ENCODE measurements around the gene ERBIN. TPM values are rescaled to one million over a fixed set of nuclear protein-coding genes. Genes with fewer than 3 reads are reported as not detected.

The ERBIN gene
- total and polyA plus RNA-seq, 9 of the 15 experiments (the other 6 are each of a cell fraction or from before 2014, with no cell fraction given) = 11.9 to 72.8 (median 41.7) TPM

DNA sequence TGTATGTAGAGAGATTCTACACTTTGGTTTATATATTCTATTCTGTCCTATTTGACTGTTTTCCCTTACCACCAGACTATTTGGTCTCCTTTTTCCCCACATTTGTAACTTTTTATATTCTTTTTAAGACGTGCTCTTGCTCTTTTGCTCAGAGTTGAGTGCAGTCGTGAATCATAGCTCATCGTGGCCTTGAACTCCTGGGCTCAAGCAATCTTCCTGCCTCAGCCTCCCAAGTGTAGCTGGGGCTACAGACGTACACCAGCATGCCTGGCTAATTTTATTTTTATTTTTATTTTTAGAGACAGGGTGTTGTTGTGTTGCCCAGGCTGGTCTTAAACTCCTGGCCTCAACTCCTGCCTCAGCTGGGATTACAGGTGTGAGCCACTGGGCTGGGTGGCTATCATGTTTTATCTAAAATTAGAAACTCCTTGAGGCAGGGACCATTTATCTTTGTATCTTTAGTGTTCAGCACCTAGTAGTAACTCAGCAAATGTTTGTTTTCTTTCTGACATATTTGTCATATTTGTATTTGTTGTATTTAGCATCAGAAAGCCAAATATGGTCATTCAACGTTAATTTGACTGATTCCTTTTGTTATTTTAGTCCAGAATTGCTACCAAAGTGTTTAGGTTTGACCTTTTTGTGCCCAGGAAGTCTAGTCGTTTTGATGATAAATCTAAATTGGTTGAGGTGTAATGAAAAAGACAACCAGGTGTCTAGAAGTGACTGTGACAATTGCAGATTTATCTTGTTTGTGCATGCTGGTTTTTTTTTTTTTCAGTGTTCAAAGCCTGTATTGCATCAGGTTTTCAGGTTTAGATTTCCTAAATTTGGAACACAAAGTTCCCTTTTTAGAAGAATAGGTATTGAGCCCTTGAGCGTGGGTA is 44.3 kb downstream of the ERBIN start (continued):
- TF ChIP-seq JUN (IDR thresholded peaks at IDR 0.05; ENCODE audit: borderline replicate concordance, low read depth, low read length) = no peak
- TF ChIP-seq JUN (CRISPR knock-in tag; IDR thresholded peaks at IDR 0.05; ENCODE audit: borderline replicate concordance) = no peak
- TF ChIP-seq, protein P1, sequence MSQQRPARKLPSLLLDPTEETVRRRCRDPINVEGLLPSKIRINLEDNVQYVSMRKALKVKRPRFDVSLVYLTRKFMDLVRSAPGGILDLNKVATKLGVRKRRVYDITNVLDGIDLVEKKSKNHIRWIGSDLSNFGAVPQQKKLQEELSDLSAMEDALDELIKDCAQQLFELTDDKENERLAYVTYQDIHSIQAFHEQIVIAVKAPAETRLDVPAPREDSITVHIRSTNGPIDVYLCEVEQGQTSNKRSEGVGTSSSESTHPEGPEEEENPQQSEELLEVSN (IDR thresholded peaks at IDR 0.05; ENCODE audit: borderline replicate concordance in 1 of 2, extremely low read depth in 1 of 2, insufficient read depth in 1 of 2, insufficient read length in 1 of 2, low read depth in 1 of 2, low read length in 1 of 2, poor library complexity in 1 of 2, severe bottlenecking in 1 of 2) = no peak
- no peak for TF ChIP-seq MEF2D (tag; conservative IDR thresholded peaks at IDR 0.05; ENCODE audit: low read depth)
- TF ChIP-seq ZNF445 (CRISPR knock-in tag; IDR thresholded peaks at IDR 0.05; ENCODE audit: low read depth) = no peak
- TF ChIP-seq TCFL5 (CRISPR knock-in tag; conservative IDR thresholded peaks at IDR 0.05) = no peak
- TF ChIP-seq, protein P2, sequence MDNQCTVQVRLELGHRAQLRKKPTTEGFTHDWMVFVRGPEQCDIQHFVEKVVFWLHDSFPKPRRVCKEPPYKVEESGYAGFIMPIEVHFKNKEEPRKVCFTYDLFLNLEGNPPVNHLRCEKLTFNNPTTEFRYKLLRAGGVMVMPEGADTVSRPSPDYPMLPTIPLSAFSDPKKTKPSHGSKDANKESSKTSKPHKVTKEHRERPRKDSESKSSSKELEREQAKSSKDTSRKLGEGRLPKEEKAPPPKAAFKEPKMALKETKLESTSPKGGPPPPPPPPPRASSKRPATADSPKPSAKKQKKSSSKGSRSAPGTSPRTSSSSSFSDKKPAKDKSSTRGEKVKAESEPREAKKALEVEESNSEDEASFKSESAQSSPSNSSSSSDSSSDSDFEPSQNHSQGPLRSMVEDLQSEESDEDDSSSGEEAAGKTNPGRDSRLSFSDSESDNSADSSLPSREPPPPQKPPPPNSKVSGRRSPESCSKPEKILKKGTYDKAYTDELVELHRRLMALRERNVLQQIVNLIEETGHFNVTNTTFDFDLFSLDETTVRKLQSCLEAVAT (IDR thresholded peaks at IDR 0.05) = no peak
- TF ChIP-seq ZNF584 (CRISPR knock-in tag; IDR thresholded peaks at IDR 0.05; ENCODE audit: low read depth) = no peak
- peak; percentile 24; the same call in 1 of the 2 replicates for TF ChIP-seq ARID1B (IDR thresholded peaks at IDR 0.05)
- no peak for TF ChIP-seq ETV1 (tag; conservative IDR thresholded peaks at IDR 0.05; ENCODE audit: low read depth)
- no peak for TF ChIP-seq PPARD (CRISPR knock-in tag; IDR thresholded peaks at IDR 0.05)
- TF ChIP-seq MEIS2 (IDR thresholded peaks at IDR 0.05; ENCODE audit: partially characterized antibody) = peak; percentile 28
- TF ChIP-seq PRPF4 (IDR thresholded peaks at IDR 0.05; ENCODE audit: insufficient read depth, low read depth, low read length, poor library complexity, severe bottlenecking) = no peak
- TF ChIP-seq ZNF316 (IDR thresholded peaks at IDR 0.05) = no peak
- no peak for TF ChIP-seq TEAD4 (IDR thresholded peaks at IDR 0.05; ENCODE audit: low read length)
- no peak for TF ChIP-seq TEAD4 (CRISPR knock-in tag; IDR thresholded peaks at IDR 0.05; ENCODE audit: borderline replicate concordance)
- TF ChIP-seq, protein P3, sequence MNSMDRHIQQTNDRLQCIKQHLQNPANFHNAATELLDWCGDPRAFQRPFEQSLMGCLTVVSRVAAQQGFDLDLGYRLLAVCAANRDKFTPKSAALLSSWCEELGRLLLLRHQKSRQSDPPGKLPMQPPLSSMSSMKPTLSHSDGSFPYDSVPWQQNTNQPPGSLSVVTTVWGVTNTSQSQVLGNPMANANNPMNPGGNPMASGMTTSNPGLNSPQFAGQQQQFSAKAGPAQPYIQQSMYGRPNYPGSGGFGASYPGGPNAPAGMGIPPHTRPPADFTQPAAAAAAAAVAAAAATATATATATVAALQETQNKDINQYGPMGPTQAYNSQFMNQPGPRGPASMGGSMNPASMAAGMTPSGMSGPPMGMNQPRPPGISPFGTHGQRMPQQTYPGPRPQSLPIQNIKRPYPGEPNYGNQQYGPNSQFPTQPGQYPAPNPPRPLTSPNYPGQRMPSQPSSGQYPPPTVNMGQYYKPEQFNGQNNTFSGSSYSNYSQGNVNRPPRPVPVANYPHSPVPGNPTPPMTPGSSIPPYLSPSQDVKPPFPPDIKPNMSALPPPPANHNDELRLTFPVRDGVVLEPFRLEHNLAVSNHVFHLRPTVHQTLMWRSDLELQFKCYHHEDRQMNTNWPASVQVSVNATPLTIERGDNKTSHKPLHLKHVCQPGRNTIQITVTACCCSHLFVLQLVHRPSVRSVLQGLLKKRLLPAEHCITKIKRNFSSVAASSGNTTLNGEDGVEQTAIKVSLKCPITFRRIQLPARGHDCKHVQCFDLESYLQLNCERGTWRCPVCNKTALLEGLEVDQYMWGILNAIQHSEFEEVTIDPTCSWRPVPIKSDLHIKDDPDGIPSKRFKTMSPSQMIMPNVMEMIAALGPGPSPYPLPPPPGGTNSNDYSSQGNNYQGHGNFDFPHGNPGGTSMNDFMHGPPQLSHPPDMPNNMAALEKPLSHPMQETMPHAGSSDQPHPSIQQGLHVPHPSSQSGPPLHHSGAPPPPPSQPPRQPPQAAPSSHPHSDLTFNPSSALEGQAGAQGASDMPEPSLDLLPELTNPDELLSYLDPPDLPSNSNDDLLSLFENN (IDR thresholded peaks at IDR 0.05; ENCODE audit: low read depth in 2 of 2, low read length in 2 of 2) = no peak
- no peak for TF ChIP-seq U2AF2 (optimal IDR thresholded peaks at IDR 0.05; ENCODE audit: low read depth, low read length)
- peak in 1 of 2 experiments; percentile 19; a peak in 2 of 4 replicates for TF ChIP-seq TRIM24 (IDR thresholded peaks at IDR 0.05)
- TF ChIP-seq MAFK (IDR thresholded peaks at IDR 0.05; ENCODE audit: low read length) = no peak
- TF ChIP-seq, protein P4, sequence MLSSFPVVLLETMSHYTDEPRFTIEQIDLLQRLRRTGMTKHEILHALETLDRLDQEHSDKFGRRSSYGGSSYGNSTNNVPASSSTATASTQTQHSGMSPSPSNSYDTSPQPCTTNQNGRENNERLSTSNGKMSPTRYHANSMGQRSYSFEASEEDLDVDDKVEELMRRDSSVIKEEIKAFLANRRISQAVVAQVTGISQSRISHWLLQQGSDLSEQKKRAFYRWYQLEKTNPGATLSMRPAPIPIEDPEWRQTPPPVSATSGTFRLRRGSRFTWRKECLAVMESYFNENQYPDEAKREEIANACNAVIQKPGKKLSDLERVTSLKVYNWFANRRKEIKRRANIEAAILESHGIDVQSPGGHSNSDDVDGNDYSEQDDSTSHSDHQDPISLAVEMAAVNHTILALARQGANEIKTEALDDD (IDR thresholded peaks at IDR 0.05) = no peak

Data from K562 (cell line).